ENCODE measurements around the gene OR4C15.

The OR4C15 gene
- 0 reads per million in 2 experiments for total RNA-seq

GRCh38 chr11:55554169-55554568 is at the start of gene OR4C15:
Gene OR4C15 (plus strand): TSS chr11:55554469. CDS start chr11:55554469, 0 bp downstream.
- no peak for DNase-seq (ENCODE audit: low read depth)

- DNase-seq (ENCODE audit: low read depth), result no peak
Observed at GRCh38 chr11:55571828-55572227, 17.6 kb downstream of the OR4C15 start, which contains the start of gene OR4C16. Gene OR4C16 (plus strand): TSS chr11:55572128. CDS start chr11:55572128, 0 bp downstream.

- DNase-seq (ENCODE audit: low read depth), result no peak
Observed at GRCh38 chr11:55572548-55572947, 18.3 kb downstream of the OR4C15 start.

Data from T follicular helper cell (primary cell).